ENCODE measurements around the gene SPOCK2.

Gene SPOCK2

GRCh38 chr10:72010234-72010973 is 77.9 kb downstream of the SPOCK2 start:
- H3K27ac ChIP-seq: no peak overlapping the region
- TF ChIP-seq ZFX (IDR thresholded peaks at IDR 0.05) (no peak), CTCF (conservative IDR thresholded peaks at IDR 0.05) (no peak)

- TF ChIP-seq CTCF (conservative IDR thresholded peaks at IDR 0.05) (no peak), ZFX (IDR thresholded peaks at IDR 0.05) (no peak)
- no peak overlapping the region for H3K27ac ChIP-seq
These were observed 78.8 kb downstream of the SPOCK2 start for GRCh38 chr10:72009425-72010081.

DNA sequence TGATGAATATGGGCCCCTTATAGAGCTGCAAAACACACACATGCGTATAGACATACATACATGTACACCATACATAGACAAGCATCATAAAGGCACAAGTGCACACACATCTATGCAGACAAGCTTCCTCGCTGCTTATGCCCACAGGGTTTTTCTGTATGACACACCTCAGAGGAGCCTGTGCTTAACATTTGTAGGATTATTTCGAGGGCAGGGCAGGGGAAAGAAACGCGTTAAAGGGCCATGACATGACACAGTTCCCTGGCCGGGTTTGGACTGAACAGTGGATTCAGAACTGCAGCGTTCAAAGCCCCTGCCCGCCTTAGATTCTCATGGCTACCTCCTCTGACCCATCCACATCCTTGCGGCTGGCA is 79.3 kb downstream of the SPOCK2 start:
- no peak for TF ChIP-seq ZFX (IDR thresholded peaks at IDR 0.05)
- TF ChIP-seq CTCF (conservative IDR thresholded peaks at IDR 0.05): no peak
- no peak overlapping the region for H3K27ac ChIP-seq
